ENCODE data around the gene BCR.

The BCR gene

DNA sequence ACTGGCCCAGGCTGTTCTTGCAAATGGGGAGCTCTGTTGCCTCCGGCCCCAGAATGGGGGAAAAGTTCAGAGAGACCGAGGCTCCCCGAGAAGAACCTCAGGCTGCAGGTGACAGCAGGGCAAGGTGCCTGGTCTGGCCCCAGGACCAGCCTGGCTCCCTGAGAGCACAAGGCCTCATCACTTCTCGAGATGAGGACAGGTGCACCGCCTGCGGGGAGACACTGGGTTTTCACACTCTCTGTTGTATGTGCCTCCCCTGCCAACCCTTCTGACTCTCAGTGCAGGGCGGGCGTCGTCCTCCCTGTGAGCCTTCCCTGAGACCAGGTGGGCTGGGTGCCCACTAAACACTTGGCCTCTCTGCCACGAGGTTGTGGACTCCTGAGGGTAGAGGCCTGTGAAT is 102.2 kb downstream of the BCR start:
- no peak for DNase-seq (ENCODE audit: low spot score)
- TF ChIP-seq, protein P1, sequence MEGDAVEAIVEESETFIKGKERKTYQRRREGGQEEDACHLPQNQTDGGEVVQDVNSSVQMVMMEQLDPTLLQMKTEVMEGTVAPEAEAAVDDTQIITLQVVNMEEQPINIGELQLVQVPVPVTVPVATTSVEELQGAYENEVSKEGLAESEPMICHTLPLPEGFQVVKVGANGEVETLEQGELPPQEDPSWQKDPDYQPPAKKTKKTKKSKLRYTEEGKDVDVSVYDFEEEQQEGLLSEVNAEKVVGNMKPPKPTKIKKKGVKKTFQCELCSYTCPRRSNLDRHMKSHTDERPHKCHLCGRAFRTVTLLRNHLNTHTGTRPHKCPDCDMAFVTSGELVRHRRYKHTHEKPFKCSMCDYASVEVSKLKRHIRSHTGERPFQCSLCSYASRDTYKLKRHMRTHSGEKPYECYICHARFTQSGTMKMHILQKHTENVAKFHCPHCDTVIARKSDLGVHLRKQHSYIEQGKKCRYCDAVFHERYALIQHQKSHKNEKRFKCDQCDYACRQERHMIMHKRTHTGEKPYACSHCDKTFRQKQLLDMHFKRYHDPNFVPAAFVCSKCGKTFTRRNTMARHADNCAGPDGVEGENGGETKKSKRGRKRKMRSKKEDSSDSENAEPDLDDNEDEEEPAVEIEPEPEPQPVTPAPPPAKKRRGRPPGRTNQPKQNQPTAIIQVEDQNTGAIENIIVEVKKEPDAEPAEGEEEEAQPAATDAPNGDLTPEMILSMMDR (IDR thresholded peaks at IDR 0.05; ENCODE audit: extremely low read depth, missing control alignments): no peak

DNA sequence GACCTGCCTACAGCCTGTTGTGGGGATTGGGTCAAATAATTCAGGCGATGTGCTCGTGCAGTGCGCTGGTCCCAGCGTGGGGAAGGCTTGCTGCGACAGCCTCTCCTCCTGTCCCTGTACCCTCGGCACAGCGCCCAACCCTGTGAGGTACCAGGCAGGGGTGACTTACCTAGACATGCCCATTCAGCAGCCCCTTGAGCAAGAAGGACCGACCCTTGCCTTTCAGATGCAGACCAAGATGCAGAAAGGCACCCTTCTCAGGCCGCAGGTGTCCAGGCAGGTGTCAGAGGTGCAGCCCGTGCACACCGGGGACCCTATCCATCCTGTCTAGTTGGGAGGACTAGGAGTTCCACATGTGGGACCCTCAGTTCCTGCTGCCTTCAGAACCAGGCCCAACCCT is 102.7 kb downstream of the BCR start:
- TF ChIP-seq, protein P1 (IDR thresholded peaks at IDR 0.05; ENCODE audit: extremely low read depth, missing control alignments): no peak
- DNase-seq (ENCODE audit: low spot score): no peak

DNA sequence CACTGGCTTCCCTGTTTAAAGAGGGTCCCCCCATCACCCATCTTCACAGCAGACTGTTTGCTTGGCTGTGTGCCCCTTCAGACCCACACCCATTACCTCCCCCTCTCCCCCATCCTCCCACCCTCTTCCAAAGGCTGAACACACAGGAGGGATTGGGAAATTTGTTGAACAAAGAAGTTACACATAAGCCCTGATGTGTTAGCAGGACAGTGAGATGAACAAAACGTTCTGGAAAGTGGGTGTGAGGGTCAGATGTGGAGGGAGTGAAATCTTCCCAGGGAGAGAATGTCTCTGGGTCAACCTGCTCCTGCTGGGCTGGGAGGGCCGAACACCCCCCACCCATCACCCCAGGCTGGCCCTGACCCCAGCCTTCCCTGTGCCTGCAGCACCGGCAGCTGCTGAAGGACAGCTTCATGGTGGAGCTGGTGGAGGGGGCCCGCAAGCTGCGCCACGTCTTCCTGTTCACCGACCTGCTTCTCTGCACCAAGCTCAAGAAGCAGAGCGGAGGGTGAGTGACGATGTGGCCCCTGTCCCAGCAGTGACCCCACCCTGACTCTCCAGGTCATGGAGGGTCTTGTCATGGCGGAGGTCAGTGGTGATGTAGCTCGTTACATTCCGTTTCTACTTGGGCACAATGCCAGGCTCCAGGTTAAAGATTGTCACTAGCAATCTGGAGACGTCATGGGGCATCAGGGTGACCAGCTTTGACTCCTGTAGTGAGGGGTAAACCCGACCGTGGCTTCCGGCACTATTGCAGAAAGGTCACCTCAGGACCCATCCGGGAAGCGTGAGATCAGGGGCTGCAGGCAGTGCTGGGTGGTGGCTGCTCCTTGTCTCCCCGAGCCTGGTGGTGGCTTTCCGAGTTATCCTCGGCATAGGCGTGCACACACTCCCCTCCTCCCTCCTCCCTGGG is 103.5 kb downstream of the BCR start:
- DNase-seq (ENCODE audit: low spot score): no peak
- TF ChIP-seq, protein P1 (IDR thresholded peaks at IDR 0.05; ENCODE audit: extremely low read depth, missing control alignments): no peak

DNA sequence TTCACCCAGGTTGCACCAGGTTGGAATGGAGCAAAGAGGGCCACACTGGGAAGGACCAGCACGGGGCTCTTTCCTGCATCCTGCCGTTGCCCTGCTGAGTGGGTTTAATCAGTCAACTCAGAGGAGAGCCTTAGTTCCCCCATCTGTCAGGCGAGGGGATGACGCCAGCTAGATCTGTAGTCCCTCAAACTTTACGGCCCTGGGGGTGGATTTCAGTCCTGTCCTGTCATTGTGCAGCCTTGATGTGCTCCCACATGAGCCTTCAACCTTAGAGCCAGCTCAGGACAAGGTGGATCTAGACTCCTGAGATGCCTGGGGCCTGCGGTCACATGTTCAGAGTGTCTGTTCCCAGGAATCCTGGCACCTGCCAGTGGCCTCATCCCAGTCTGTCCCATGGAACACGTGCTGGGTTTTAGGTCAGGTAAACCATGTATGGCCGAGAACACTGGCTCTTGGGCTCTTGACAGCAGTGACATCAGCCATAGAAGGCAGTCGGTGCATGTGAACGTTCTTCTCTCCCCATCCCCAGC is 104.3 kb downstream of the BCR start:
- DNase-seq (ENCODE audit: low spot score): no peak
- TF ChIP-seq, protein P1 (IDR thresholded peaks at IDR 0.05; ENCODE audit: extremely low read depth, missing control alignments): no peak

DNA sequence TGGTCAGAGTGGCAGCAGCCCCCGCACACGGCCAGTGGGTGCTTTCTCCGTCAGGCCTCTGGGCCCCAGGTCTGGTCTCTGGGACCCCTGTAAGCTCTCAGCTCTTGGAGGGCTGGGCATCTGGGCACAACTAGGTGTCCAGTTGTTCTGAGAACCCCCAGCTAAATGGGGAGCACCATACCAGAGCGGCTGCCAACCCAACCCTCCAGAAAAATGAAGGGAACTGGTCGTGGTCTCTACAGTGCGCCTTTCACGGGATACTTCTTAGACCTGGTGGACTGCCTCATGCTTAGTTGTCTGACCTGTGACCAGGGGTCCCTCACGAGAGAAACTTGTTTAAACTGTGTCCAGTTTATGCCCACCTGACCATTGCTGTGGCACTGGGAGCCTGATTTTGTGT is 104.9 kb downstream of the BCR start:
- TF ChIP-seq, protein P1 (IDR thresholded peaks at IDR 0.05; ENCODE audit: extremely low read depth, missing control alignments): no peak
- no peak for DNase-seq (ENCODE audit: low spot score)

DNA sequence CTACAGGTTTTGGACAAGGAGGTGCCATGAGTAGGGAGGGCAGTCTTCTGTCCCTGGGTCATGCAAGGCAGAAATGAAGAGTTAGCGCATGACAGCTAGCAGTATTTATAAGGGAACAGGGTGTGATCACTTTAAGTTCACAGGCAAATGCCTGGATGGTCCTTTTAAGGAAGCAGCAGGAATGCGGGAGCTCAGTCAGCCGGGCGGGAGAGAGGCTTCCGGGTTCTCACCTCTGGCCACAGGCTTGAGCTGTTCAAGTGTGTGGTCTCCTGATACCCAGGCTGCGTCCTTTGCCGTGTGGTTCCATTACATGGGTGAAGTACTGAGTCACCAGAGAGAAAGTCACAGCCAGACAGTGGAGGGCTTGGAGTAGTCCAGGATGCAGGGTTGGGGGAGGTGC is 105.4 kb downstream of the BCR start:
- DNase-seq (ENCODE audit: low spot score): no peak

DNA sequence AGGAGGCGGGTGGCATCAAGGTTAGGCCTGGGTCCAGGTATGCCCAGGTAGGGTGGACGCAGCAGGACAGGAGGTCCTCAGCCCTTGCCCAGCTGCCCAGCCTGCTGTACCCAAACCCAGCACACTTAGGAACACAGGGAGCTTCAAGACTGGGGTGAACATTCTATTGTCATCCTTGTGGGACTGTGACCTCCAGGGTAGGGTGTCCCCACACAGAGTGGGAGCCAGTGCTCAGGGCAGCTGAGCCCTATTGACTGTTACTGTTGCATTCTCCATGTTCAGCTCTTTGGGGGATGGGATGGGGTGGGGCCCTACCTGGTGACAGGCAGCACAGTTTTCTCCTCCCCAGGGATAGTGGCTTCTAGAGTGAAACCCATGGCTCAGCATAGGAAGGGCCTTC is 106.0 kb downstream of the BCR start:
- TF ChIP-seq, protein P1 (IDR thresholded peaks at IDR 0.05; ENCODE audit: extremely low read depth, missing control alignments): no peak
- no peak for DNase-seq (ENCODE audit: low spot score)

More for the DNA sequence above, 105.4 kb downstream of the BCR start:
- TF ChIP-seq, protein P1 (IDR thresholded peaks at IDR 0.05; ENCODE audit: extremely low read depth, missing control alignments): no peak

Data from GM20000 (cell line).